NB4 (cell line): ENCODE data around the gene ENPP6.

Experiments
- CTCF ChIP-seq: IDR thresholded peaks from one replicate; pipeline ENCODE4 v1.5.1; 2012; ENCODE audit warnings: low read depth, low read length
- MYC ChIP-seq: IDR thresholded peaks from 2 replicates; pipeline ENCODE4 v1.6.1; 2011; ENCODE audit warnings: low read depth, low read length
- POLR2A ChIP-seq: IDR thresholded peaks from 2 replicates; pipeline ENCODE4 v1.6.1; 2011; ENCODE audit warnings: mild to moderate bottlenecking; ENCODE audit not compliant: insufficient read length; ENCODE audit errors: extremely low read depth

DNA sequence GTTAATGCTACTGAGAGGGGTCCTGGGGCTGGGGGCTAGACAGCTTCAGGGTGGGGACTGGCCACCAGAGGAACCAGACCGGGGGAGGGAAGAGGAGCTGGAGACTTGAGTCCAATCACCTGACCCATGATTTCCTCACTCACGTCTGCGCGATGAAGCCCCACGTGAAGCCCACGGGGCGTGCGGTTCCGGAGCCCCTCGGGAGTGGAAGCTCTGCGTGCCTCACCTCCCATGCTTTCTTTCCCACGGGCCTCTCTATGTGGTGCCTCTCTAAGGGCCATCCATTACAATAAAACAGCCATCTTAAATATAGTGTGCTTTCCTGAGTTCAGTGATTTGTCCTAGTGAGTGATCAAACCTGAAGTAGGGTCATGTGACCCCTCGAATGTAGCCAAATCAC lies 119.9 kb downstream of the ENPP6 start:
- TF ChIP-seq CTCF (no peak), MYC (no peak), POLR2A (no peak)
